Measurements from ENCODE around the gene SCAF8. TPM values are rescaled to one million over a fixed set of nuclear protein-coding genes. Genes with fewer than 3 reads are reported as not detected.

Gene SCAF8
- total RNA-seq, 4 donors from 2014 or later = 33.8 to 49.3 (median 41.7) TPM

DNA sequence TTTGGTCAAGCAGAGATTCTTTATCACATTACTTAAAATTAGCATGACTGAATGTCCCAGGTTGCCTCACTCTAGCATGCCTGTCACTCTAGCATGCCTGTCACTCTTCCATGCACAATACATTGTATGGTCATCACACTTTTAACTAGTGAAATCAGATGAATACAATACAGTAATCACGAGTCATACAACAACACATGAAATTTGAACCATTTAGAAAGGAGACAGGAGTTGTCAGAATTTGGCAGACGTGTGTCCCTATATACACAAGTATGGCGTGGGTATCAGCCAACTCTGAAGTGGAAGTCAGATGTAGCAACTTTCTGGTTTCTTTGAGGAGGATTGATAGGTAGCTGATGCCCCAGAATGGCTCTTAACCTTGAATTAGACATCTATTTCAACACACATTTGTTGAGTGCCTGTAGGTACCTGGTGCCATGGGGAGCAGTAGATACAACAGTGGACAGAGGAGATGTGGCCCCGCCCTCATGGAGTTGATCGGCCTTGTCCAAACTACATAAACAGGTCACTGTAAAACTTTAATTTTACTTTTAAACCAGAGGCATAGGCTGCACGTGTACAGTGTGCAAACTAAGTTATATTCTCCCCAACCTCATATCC lies 145.8 kb downstream of the SCAF8 start:
- in situ Hi-C loops (cut with MboI; ENCODE audit: low sequenced_read_pairs in 4 of 4) = no loop called here
- no peak for TF ChIP-seq POLR2A (IDR thresholded peaks at IDR 0.05)
- no peak for TF ChIP-seq CTCF (IDR thresholded peaks at IDR 0.05 in 4 of 5, conservative IDR thresholded peaks at IDR 0.05 in 1 of 5)
- Histone ChIP-seq H3K9me3 (no peaks in the 10 kb centered on the region), H3K27ac (no peak overlapping the region), H3K4me3 (no peak overlapping the region), H3K36me3 (no peaks in the 10 kb centered on the region), H3K27me3 (no peaks in the 10 kb centered on the region), H3K4me1 (peaks cover 29 to 45% of the 10 kb centered on the region in 2 donors)
- intact Hi-C loops (cut with DNase I; ENCODE audit: low total_unique reads) = no loop called here
- DNase-seq = no peak
- no peak for ATAC-seq

DNA sequence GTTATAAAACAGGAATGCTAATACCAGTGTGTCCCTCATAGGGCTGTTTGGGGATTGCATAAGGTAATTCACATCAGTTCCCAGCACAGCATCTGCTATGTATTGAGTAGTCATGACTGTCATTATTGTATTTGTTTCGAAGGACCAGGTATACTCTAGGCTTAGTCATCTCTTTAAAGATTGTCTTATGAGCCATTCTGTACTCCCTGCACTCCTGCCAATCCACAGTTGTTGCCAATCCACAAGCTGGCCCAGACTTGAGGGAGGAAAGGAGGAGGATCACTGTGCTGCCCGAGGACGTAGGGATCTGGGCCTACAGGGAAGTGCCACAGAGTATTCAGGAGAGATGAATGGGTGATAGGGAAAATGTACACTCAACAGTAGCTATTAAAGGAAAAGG lies 148.9 kb downstream of the SCAF8 start:
- in situ Hi-C loops (cut with MboI; ENCODE audit: low sequenced_read_pairs in 4 of 4) = no loop called here
- DNase-seq (no peak), ATAC-seq (peak; percentile 44 to 49)
- Histone ChIP-seq H3K4me1 (peaks cover 13 to 26% of the 10 kb centered on the region in 2 donors), H3K4me3 (no peak overlapping the region), H3K9me3 (no peaks in the 10 kb centered on the region), H3K27ac (no peak overlapping the region), H3K27me3 (no peaks in the 10 kb centered on the region), H3K36me3 (no peaks in the 10 kb centered on the region)
- intact Hi-C loops (cut with DNase I; ENCODE audit: low total_unique reads) = no loop called here
- no peak for TF ChIP-seq POLR2A (IDR thresholded peaks at IDR 0.05)
- TF ChIP-seq CTCF (IDR thresholded peaks at IDR 0.05 in 4 of 5, conservative IDR thresholded peaks at IDR 0.05 in 1 of 5) = no peak

MicroRNAs within 50 kb of the gene (microRNA counts, 767-probe panel; counts per million panel counts)
- 356 to 448 counts per million in 2 donors for microRNA hsa-miR-1273c

Small RNAs within 50 kb of the gene (microRNA-seq; reads per million reads assigned to microRNA genes)
- 0 reads per million in 2 donors for gene MIR1273C (ENCODE audit: borderline replicate concordance in 2 of 2)

Other genes starting within 250 kb of the SCAF8 start
- gene CNKSR3, start 222.7 kb upstream of the SCAF8 start, total RNA-seq = 1 to 10 TPM in 3 of 4 donors, under 1 TPM in 1; 0.70 to 4.6 (median 2.9) TPM

Measured in gastrocnemius medialis (tissue), 4 donors.